Adipocyte (in vitro differentiated cells): Measurements from ENCODE around the gene DPH3.
A peak's percentile ranks its signal among the peaks of the same experiment; 100 is the strongest.

ENCODE experiments used
- DNase-seq: peaks from one replicate; pipeline ENCODE4 v3.0.0-alpha.2; 2015; ENCODE audit warnings: low read depth
- H3K27me3 ChIP-seq: replicated peaks from 2 replicates; pipeline ENCODE4 v1.7.0; 2013; ENCODE audit warnings: mild to moderate bottlenecking, low read length, moderate library complexity; ENCODE audit not compliant: control insufficient read depth, insufficient read depth
- H3K36me3 ChIP-seq: 2 replicates; pipeline ENCODE4 v1.7.0; 2013; ENCODE audit warnings: low read length, mild to moderate bottlenecking, moderate library complexity; ENCODE audit not compliant: control insufficient read depth, insufficient read depth, severe bottlenecking
- H3K4me1 ChIP-seq: 2 replicates; pipeline ENCODE4 v1.7.0; 2013; ENCODE audit warnings: mild to moderate bottlenecking, low read length, moderate library complexity; ENCODE audit not compliant: control insufficient read depth, insufficient read depth
- H3K4me3 ChIP-seq: 2 replicates; pipeline ENCODE4 v1.7.0; 2013; ENCODE audit warnings: mild to moderate bottlenecking, low read length, moderate library complexity
- H3K9ac ChIP-seq: 2 replicates; pipeline ENCODE4 v1.7.0; 2013; ENCODE audit warnings: mild to moderate bottlenecking, low read length, moderate library complexity
- H3K9me3 ChIP-seq: 2 replicates; pipeline ENCODE4 v1.7.0; 2013; ENCODE audit warnings: mild to moderate bottlenecking, low read length, moderate library complexity; ENCODE audit not compliant: control insufficient read depth

DPH3 gene

GRCh38 chr3:16241225-16241624 is 23.5 kb downstream of the DPH3 start:
- no peak overlapping the region for H3K4me3 ChIP-seq
- no peaks in the 10 kb centered on the region for H3K9me3 ChIP-seq
- no peaks in the 10 kb centered on the region for H3K36me3 ChIP-seq
- H3K27me3 ChIP-seq, result no peaks in the 10 kb centered on the region
- H3K4me1 ChIP-seq, result peaks cover 77% of the 10 kb centered on the region
- peak overlapping the region; percentile 74 for H3K9ac ChIP-seq
- DNase-seq, result no peak

- peak overlapping the region; percentile 49 for H3K4me3 ChIP-seq
- peak overlapping the region; percentile 84 for H3K9ac ChIP-seq
- H3K9me3 ChIP-seq, result no peaks in the 10 kb centered on the region
Measured at GRCh38 chr3:16240229-16241023, 24.3 kb downstream of the DPH3 start.

GRCh38 chr3:16239780-16240179 is 25.0 kb downstream of the DPH3 start:
- DNase-seq, result peak; percentile 36
- H3K36me3 ChIP-seq, result no peaks in the 10 kb centered on the region
- H3K9ac ChIP-seq, result peak overlapping the region; percentile 84
- no peaks in the 10 kb centered on the region for H3K27me3 ChIP-seq
- H3K4me3 ChIP-seq, result peak overlapping the region; percentile 38
- H3K9me3 ChIP-seq, result no peaks in the 10 kb centered on the region
- H3K4me1 ChIP-seq, result peaks cover 77% of the 10 kb centered on the region

More at GRCh38 chr3:16240229-16241023, 24.3 kb downstream of the DPH3 start:
- Histone ChIP-seq H3K27me3 (no peaks in the 10 kb centered on the region), H3K36me3 (no peaks in the 10 kb centered on the region), H3K4me1 (peaks cover 79% of the 10 kb centered on the region)
- DNase-seq, result peak; percentile 84

- peak overlapping the region; percentile 84 for H3K9ac ChIP-seq
- peaks cover 71% of the 10 kb centered on the region for H3K4me1 ChIP-seq
- no peak for DNase-seq
- no peaks in the 10 kb centered on the region for H3K36me3 ChIP-seq
- H3K9me3 ChIP-seq, result no peaks in the 10 kb centered on the region
- no peaks in the 10 kb centered on the region for H3K27me3 ChIP-seq
- H3K4me3 ChIP-seq, result no peak overlapping the region
Measured at GRCh38 chr3:16239086-16239770, 25.5 kb downstream of the DPH3 start.

GRCh38 chr3:16236856-16237393 is 27.8 kb downstream of the DPH3 start:
- H3K9me3 ChIP-seq, result no peaks in the 10 kb centered on the region
- H3K9ac ChIP-seq, result peak overlapping the region; percentile 49
- H3K4me3 ChIP-seq, result peak overlapping the region; percentile 16
- no peak for DNase-seq
- H3K27me3 ChIP-seq, result no peaks in the 10 kb centered on the region
- H3K4me1 ChIP-seq, result peaks cover 62% of the 10 kb centered on the region
- H3K36me3 ChIP-seq, result no peaks in the 10 kb centered on the region

- DNase-seq, result no peak
- H3K9ac ChIP-seq, result peak overlapping the region; percentile 49
- H3K36me3 ChIP-seq, result no peaks in the 10 kb centered on the region
- no peaks in the 10 kb centered on the region for H3K9me3 ChIP-seq
- H3K27me3 ChIP-seq, result no peaks in the 10 kb centered on the region
- peaks cover 56% of the 10 kb centered on the region for H3K4me1 ChIP-seq
- H3K4me3 ChIP-seq, result no peak overlapping the region
Measured at GRCh38 chr3:16236030-16236639, 28.6 kb downstream of the DPH3 start.

- H3K36me3 ChIP-seq, result peaks cover 5% of the 10 kb centered on the region
- no peak overlapping the region for H3K9ac ChIP-seq
- H3K4me1 ChIP-seq, result peaks cover 37% of the 10 kb centered on the region
- no peaks in the 10 kb centered on the region for H3K9me3 ChIP-seq
- no peaks in the 10 kb centered on the region for H3K27me3 ChIP-seq
- H3K4me3 ChIP-seq, result no peak overlapping the region
- no peak for DNase-seq
Measured at GRCh38 chr3:16234281-16234680, 30.5 kb downstream of the DPH3 start.

- H3K36me3 ChIP-seq, result peaks cover 10% of the 10 kb centered on the region
- H3K9me3 ChIP-seq, result no peaks in the 10 kb centered on the region
- H3K27me3 ChIP-seq, result no peaks in the 10 kb centered on the region
- DNase-seq, result no peak
- no peak overlapping the region for H3K4me3 ChIP-seq
- H3K9ac ChIP-seq, result no peak overlapping the region
- H3K4me1 ChIP-seq, result peaks cover 32% of the 10 kb centered on the region
Measured at GRCh38 chr3:16233806-16234205, 30.9 kb downstream of the DPH3 start.

- Histone ChIP-seq H3K36me3 (peaks cover 27% of the 10 kb centered on the region), H3K27me3 (no peaks in the 10 kb centered on the region), H3K9me3 (no peaks in the 10 kb centered on the region), H3K9ac (no peak overlapping the region), H3K4me3 (no peak overlapping the region), H3K4me1 (peaks cover 14% of the 10 kb centered on the region)
- DNase-seq, result no peak
Measured at GRCh38 chr3:16231983-16232382, 32.8 kb downstream of the DPH3 start.

- H3K4me1 ChIP-seq, result no peaks in the 10 kb centered on the region
- H3K27me3 ChIP-seq, result no peaks in the 10 kb centered on the region
- no peaks in the 10 kb centered on the region for H3K9me3 ChIP-seq
- H3K36me3 ChIP-seq, result peaks cover 46% of the 10 kb centered on the region
- H3K9ac ChIP-seq, result no peak overlapping the region
- no peak overlapping the region for H3K4me3 ChIP-seq
- DNase-seq, result no peak
Measured at GRCh38 chr3:16229681-16230080, 35.1 kb downstream of the DPH3 start.

GRCh38 chr3:16227566-16227965 is 37.2 kb downstream of the DPH3 start:
- Histone ChIP-seq H3K4me1 (no peaks in the 10 kb centered on the region), H3K27me3 (no peaks in the 10 kb centered on the region), H3K9me3 (no peaks in the 10 kb centered on the region), H3K36me3 (peaks cover 68% of the 10 kb centered on the region), H3K4me3 (no peak overlapping the region), H3K9ac (no peak overlapping the region)
- no peak for DNase-seq
